MCF 10A (cell line): Measurements from ENCODE around the gene SEMA5A. TPM values are rescaled to one million over a fixed set of nuclear protein-coding genes. Genes with fewer than 3 reads are reported as not detected.

Source experiments
- BruUV-seq: library from RNA; stranded (reverse); fragments of 400-500 nt; replicated peaks from 2 replicates; lab custom pipeline; 2021; lab: Mats Ljungman, UMichigan
- CTCF ChIA-PET: fragments of 300-600 bp; sonication (Branson Sonifier 250); formaldehyde crosslinking; extraction: SDS; loops from one replicate; lab custom pipeline; 2021; ENCODE audit warnings: antibody characterized with exemption, inconsistent platforms; lab: Yijun Ruan, JAX
- POLR2A ChIA-PET: fragments of 300-600, 350-650 bp; sonication (Branson Sonifier 250); formaldehyde crosslinking; extraction: SDS; loops from one replicate; lab custom pipeline; 2020; ENCODE audit warnings: antibody characterized with exemption, inconsistent platforms; lab: Yijun Ruan, JAX
- DNase-seq: peaks from one replicate; pipeline ENCODE4 v3.0.0-alpha.2; 2018; ENCODE audit not compliant: unreplicated experiment
- H3K27ac Mint-ChIP-seq: one replicate; pipeline ENCODE4 v1.8.0; 2022; ENCODE audit warnings: mild to moderate bottlenecking, low read depth, mixed read lengths; ENCODE audit not compliant: unreplicated experiment
- H3K27me3 Mint-ChIP-seq: one replicate; pipeline ENCODE4 v1.8.0; 2022; ENCODE audit warnings: mixed read lengths; ENCODE audit not compliant: insufficient read depth, unreplicated experiment
- H3K36me3 Mint-ChIP-seq: one replicate; pipeline ENCODE4 v1.8.0; 2022; ENCODE audit warnings: mild to moderate bottlenecking, moderate library complexity, mixed read lengths; ENCODE audit not compliant: insufficient read depth, unreplicated experiment
- H3K4me1 Mint-ChIP-seq: one replicate; pipeline ENCODE4 v1.8.0; 2022; ENCODE audit warnings: mixed read lengths; ENCODE audit not compliant: insufficient read depth, unreplicated experiment
- H3K4me3 Mint-ChIP-seq: one replicate; pipeline ENCODE4 v1.8.0; 2022; ENCODE audit warnings: mild to moderate bottlenecking, moderate library complexity, mixed read lengths; ENCODE audit not compliant: unreplicated experiment
- H3K9me3 Mint-ChIP-seq: one replicate; pipeline ENCODE4 v1.8.0; 2022; ENCODE audit warnings: mixed read lengths; ENCODE audit not compliant: unreplicated experiment
- CTCF ChIP-seq: fragments of 200-600 bp; IDR thresholded peaks from one replicate; pipeline ENCODE4 v1.8.0; 2022; ENCODE audit warnings: antibody characterized with exemption, mild to moderate bottlenecking; ENCODE audit not compliant: unreplicated experiment
- intact Hi-C: fragments of 100-400 bp; cut with micrococcal nuclease; formaldehyde crosslinking; loops from 2 replicates; pipeline ENCODE4 v1.14.1; 2022
- total RNA-seq: library from RNA; stranded (reverse); gene quantifications from 2 replicates; pipeline ENCODE4 v1.2.3, GENCODE V29; 2022

The SEMA5A gene
- total RNA-seq, 1 experiment from 2014 or later: 1.2 TPM

DNA sequence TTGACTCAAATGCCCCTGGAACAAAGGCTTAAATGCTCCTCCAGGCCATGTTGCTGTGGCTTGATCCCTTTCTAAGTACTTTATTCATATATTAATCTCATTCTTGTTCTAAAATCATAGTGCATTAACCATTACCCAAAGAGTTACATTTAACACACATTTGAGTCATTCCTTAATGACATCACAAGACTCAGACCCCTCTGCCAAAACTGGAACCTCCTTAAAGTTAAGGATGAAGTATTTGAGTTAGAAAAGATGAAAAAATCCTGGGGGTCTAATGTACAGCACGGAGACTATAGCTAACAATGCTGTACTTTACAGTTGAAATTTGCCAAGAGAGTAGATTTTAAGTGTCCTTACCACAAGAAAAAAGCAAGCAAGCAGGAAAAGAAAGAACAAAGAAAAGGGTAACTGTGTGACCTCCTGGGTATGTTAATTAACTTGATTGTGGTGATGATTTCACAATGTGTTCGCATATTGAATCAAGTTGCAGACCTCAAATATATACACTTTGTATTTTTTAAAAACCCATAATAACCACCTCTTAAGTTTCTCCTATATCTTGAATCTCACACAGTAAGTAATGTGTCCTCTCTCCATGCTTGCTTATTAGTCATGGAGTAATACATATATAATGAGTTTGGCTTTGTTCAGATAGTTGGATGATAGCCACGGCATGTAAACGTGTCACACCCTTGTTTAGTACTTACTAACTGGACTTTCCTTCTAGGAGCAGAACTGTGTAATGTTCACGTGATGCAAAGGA is 376.9 kb downstream of the SEMA5A start:
- peaks cover 37% of the 10 kb centered on the region for H3K4me1 Mint-ChIP-seq
- TF ChIP-seq CTCF: no peak
- no TSS peak for BruUV-seq
- H3K36me3 Mint-ChIP-seq: peaks cover 4% of the 10 kb centered on the region
- no peaks in the 10 kb centered on the region for H3K9me3 Mint-ChIP-seq
- intact Hi-C loops: no loop called here
- H3K4me3 Mint-ChIP-seq: no peak overlapping the region
- peak overlapping the region; percentile 73 for H3K27ac Mint-ChIP-seq
- DNase-seq: peak; percentile 59
- ChIA-PET CTCF (interaction anchor here (2.1 to 3.7 kb wide), 2 partner anchors 12 to 38 kb away, joined by 8 to 21 read pairs; no protein-coding TSS in a partner anchor), POLR2A (interaction anchor here (0.6 to 1.6 kb wide), 7 partner anchors 14 to 758 kb away, joined by 3 to 11 read pairs (median 4); no protein-coding TSS in a partner anchor)
- H3K27me3 Mint-ChIP-seq: no peaks in the 10 kb centered on the region

DNA sequence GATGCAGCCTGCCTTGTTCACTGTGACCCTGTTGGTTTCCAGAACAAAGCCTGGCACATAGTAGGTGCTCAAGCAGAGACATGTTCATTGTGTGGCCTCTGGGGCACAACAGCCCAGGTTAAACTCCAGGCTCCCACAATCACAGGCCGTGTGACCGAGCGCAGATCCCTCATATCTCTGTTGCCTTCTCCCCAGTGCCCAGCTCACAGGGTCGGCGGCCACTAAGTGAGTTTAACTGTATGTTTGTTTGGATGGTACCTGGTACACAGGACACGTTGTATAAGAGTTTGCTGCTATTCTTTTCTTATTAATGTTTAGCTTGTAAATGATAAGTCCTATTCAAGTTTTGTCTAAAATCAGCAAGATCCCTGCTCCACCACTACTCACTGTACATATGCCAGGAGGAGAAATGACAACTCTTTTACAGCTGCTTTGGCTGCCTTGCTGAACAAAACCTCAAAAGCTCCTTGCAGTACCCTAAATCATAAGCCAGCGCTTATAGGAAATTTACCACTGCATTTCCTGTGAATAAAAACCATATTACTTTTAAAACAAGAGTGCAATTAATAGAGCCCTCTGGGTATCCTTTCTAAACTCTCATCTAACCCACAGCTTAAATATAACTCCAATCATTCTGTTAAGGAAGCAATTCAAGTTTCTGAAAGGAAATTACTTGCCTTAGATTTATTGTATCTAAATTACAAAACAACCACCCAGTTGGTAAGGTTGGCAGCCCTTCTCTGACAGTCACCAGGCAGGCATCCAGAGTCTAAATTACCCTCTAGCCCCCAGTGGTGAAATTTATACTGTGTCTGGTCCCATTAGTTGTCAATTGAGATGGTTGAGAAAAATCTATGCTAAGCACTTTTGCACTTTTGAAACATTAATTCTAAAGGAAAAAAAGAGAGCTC is 379.4 kb downstream of the SEMA5A start:
- ChIA-PET CTCF (interaction anchor here (0.6 to 3.7 kb wide), 11 partner anchors 8 to 750 kb away, joined by 3 to 21 read pairs (median 3); no protein-coding TSS in a partner anchor), POLR2A (interaction anchor here (0.6 to 1.1 kb wide), 2 partner anchors 10 to 810 kb away, joined by 3 to 4 read pairs; no protein-coding TSS in a partner anchor)
- Mint-ChIP-seq H3K36me3 (peaks cover 4% of the 10 kb centered on the region), H3K4me1 (peaks cover 25% of the 10 kb centered on the region), H3K27me3 (no peaks in the 10 kb centered on the region), H3K27ac (no peak overlapping the region), H3K4me3 (no peak overlapping the region), H3K9me3 (no peaks in the 10 kb centered on the region)
- DNase-seq: peak; percentile 9
- TF ChIP-seq CTCF: no peak
- intact Hi-C loops: no loop called here
- no TSS peak for BruUV-seq

DNA sequence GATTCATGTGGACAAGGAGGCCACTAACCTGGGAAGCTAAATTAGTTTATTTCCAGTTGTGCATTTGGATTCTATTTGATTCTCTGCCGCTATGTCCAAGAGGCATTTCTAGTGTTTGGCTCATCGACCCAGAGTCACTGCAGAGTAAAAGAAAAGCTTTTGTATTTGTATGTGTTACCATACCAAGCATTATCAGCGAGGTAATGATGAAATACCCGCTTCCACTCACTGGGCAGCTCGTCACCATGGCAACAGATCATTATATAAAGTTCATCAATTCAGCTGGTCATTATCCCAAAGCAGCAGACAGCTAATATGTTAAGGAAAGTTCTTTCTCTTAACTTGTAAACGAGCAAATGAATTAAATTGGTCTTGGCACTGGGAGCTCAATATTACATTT is 380.3 kb downstream of the SEMA5A start:
- intact Hi-C loops: no loop called here
- Mint-ChIP-seq H3K27me3 (no peaks in the 10 kb centered on the region), H3K36me3 (peaks cover 4% of the 10 kb centered on the region), H3K9me3 (no peaks in the 10 kb centered on the region), H3K4me3 (no peak overlapping the region), H3K27ac (no peak overlapping the region), H3K4me1 (peaks cover 23% of the 10 kb centered on the region)
- BruUV-seq: no TSS peak
- ChIA-PET CTCF (interaction anchor here (0.6 to 1.2 kb wide), 4 partner anchors 11 to 246 kb away, joined by 3 to 5 read pairs (median 4); no protein-coding TSS in a partner anchor), POLR2A (interaction anchor here (0.6 kb wide), 1 partner anchor 811 kb away, joined by 3 read pairs; no protein-coding TSS in a partner anchor)
- DNase-seq: no peak
- TF ChIP-seq CTCF: no peak
